Stimulated activated CD4-positive, alpha-beta T cell treated with anti-CD3 and anti-CD28 coated beads, TNF-alpha, amount 100 ng/mL, for 24 hours (primary cell): Measurements from ENCODE around the gene PCMT1.

Experiments used
- DNase-seq, 3 experiments: peaks; one replicate each; pipeline ENCODE4 v3.0.0-alpha.2; 2020; ENCODE audit warnings: low read depth in 3 of 3

Gene PCMT1

DNA sequence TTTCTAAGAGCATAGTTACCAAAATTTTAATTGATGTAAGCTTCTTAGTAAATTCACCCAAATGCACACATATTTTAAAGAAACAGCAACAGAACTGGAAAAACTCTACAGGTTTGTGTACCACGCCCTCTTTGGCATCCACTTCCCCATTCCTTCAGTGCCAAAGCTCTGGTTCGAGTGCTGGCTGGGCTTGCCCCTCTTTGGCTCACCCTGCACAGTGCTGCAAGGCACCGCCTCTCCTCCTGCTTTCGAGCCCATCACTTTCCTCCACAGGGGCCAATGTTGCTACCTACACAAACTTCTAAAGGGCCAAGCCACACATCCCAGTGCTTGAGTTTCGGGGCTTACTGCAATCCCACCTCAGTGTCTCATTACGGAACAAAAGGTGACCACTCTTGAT is 105.0 kb downstream of the PCMT1 start:
- DNase-seq, result no peak

- DNase-seq, result no peak
Measured at GRCh38 chr6:149855040-149855654, 105.6 kb downstream of the PCMT1 start.

DNA sequence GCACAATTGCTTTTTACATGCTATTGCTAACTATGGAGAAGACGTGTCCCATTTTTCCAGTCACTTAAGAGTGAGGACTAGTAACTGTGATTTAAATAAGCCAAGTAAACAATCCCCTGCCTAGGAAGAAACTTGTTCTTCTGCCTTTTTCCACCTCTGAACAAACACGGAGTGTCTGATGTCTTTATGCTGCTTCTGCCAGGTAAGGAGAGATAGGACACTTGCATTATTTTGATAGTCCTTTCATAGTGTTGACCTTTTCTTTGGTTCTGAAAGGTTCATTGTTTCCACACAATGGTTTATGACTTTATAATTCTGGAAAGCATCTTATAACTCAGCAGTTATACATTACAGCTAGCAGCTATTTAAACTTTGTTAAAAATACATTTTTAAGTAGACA is 106.2 kb downstream of the PCMT1 start:
- DNase-seq, result no peak

DNA sequence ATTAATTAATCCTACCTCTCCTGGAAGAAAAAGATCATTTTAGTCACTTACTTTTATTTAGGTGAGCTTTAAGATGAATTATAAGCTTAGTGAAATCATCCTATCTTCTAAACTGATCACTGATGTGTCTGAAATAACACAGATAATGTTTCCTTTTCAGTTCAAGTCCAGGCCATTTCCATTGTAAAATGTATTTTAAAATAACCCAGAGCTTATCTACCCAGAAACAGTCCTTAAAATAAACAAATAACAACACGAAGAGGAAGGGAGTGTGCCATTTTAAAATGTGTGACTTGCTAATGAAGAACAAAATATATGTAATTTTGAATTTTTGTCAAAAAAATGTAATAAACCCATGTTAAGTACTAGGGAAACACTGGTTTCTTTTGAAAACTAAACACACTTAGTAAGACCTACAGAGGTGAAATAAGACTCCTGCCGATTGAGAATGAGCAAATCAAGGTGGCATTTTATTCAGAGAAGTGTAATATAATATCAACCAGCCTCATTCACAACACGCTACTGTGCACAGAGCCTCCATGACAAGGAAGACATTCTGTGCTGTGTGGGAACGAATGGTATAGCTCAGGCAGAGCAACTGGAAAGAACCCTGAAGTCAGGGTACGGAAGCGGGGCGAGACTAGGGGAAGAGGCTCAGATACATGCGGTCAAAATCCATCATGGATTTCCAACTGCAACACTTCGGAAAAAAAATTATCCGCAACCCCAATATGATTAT is 106.9 kb downstream of the PCMT1 start:
- no peak for DNase-seq

GRCh38 chr6:149857541-149857940 is 108.0 kb downstream of the PCMT1 start:
- no peak for DNase-seq

DNA sequence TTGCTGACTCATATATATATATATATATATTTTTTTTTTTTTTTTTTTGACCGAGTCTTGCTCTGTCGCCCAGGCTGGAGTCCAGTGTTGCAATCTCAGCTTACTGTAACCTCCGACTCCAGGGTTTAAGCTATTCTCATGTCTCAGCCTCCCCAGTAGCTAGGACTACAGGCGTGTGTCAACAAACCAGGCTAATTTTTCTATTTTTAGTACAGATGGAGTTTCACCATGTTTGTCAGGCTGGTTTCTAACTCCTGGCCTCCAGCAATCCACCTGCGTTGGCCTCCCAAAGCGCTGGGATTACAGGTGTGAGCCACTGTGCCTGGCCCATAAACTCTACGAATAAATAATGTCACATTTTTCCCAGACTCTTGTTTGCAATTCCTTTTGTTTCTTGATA is 109.8 kb downstream of the PCMT1 start:
- no peak for DNase-seq

GRCh38 chr6:149859938-149860337 is 110.4 kb downstream of the PCMT1 start:
- DNase-seq, result no peak

DNA sequence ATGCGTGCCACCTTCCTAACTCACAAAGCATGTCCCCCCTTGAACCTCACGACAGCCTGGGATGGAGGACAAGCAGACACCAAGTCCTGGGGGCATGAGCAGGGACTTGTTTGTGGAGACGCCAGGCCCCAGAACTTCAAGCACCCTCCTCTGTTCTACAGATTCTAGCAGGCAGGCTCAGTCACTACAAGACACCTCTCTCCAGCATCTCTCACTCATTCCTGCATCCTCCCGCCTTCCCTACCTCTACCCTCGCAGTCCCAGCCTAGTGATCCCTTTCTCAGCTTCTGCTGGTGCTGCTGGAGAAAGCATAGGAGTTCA is 110.9 kb downstream of the PCMT1 start:
- no peak for DNase-seq
